Gastrocnemius medialis (tissue), 4 donors: Measurements from ENCODE around the gene ZNF221. TPM values are rescaled to one million over a fixed set of nuclear protein-coding genes. Genes with fewer than 3 reads are reported as not detected.

Source experiments
- ATAC-seq, 2 donors: fragments of 150-250 bp; one replicate each; pipeline ENCODE4 v1.9.1; 2016
- DNase-seq, 2 donors: peaks; one replicate each; pipeline ENCODE4 v3.0.0-alpha.2; 2019
- H3K27ac ChIP-seq, 4 donors: fragments of 200-600 bp; sonication (generic); 1 replicate in 1 of 4; 2 replicates in 3 of 4; pipeline ENCODE4 v1.5.1; 2016 to 2018; ENCODE audit warnings: mild to moderate bottlenecking in 2 of 4, moderate library complexity in 1 of 4
- H3K27me3 ChIP-seq, 3 donors: fragments of 200-600 bp; sonication (generic) in 2 of 3; 1 replicate in 1 of 3; 2 replicates in 2 of 3; pipeline versions ENCODE4 v1.5.1 to v1.6.0; 2016 to 2019; ENCODE audit warnings: mild to moderate bottlenecking in 1 of 3, moderate library complexity in 1 of 3
- H3K36me3 ChIP-seq, 2 donors: fragments of 200-600 bp; sonication (generic) in 1 of 2; one replicate each; pipeline ENCODE4 v1.5.1; 2017 to 2018
- H3K4me1 ChIP-seq, 2 donors: fragments of 200-600 bp; sonication (generic) in 1 of 2; one replicate each; pipeline ENCODE4 v1.5.1; 2016 to 2017; ENCODE audit warnings: mild to moderate bottlenecking in 2 of 2
- H3K4me3 ChIP-seq, 4 donors: fragments of 200-600 bp; sonication (generic) in 3 of 4; 1 replicate in 1 of 4; 2 replicates in 3 of 4; pipeline ENCODE4 v1.5.1; 2016 to 2019; ENCODE audit warnings: mild to moderate bottlenecking in 2 of 4
- H3K9me3 ChIP-seq, 3 donors: fragments of 200-600 bp; sonication (generic) in 2 of 3; 1 replicate in 1 of 3; 2 replicates in 2 of 3; pipeline ENCODE4 v1.5.1; 2016 to 2019
- POLR2A ChIP-seq, 2 donors: fragments of 450-650 bp; IDR thresholded peaks; one replicate each; pipeline ENCODE4 v1.6.1; 2017; ENCODE audit warnings: antibody characterized with exemption in 2 of 2, mild to moderate bottlenecking in 2 of 2, moderate library complexity in 2 of 2
- in situ Hi-C, 4 donors: fragments of 200-750 bp; cut with MboI; loops; one replicate each; pipeline versions ENCODE4 v1.15.0 to v1.8.0; 2017; ENCODE audit warnings: low sequenced_read_pairs in 4 of 4
- intact Hi-C: fragments of 100-400 bp; cut with DNase I; formaldehyde crosslinking; loops from one replicate; pipeline ENCODE4 v1.15.1; 2023; ENCODE audit warnings: low total_unique reads
- total RNA-seq, 4 donors: library from RNA; depleted of rRNA; stranded (reverse); fragments of >200 nt; gene quantifications; one replicate each; pipeline versions ENCODE4 v1.1.0 to v1.2.3, GENCODE V29; 2016
- TF ChIP-seq, protein P1 (sequence below), 5 experiments: fragments of 450-650 bp in 3 of 5; fragments of 200-600 bp in 2 of 5; sonication (generic) in 2 of 5; IDR thresholded peaks in 4 of 5; conservative IDR thresholded peaks in 1 of 5; 1 replicate in 4 of 5; 2 replicates in 1 of 5; pipeline ENCODE4 v1.5.1; 2016 to 2019; ENCODE audit warnings: antibody characterized with exemption in 5 of 5, mild to moderate bottlenecking in 3 of 5, moderate library complexity in 3 of 5

The ZNF221 gene
- total RNA-seq, 4 donors from 2014 or later: 0.76 to 15.3 (median 0.96) TPM

DNA sequence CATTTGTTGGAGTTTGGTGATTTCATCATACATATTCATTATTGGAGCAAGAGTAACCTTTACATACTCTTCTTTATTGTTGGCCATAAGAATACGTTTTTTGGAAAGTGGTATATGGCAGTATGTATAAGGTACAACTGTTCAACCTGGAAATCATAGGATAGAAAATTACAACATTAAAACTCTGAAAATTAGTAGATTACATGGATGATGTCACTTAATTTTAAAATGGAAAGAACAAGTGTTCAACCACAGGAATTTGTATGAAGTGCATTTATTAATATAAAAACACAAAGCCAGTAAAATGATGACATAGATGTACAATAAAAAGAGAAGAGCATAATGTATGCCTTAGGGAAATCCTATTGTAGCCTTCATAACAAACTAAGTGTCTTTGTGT, 25.7 kb downstream of the ZNF221 start:
- H3K27me3 ChIP-seq: no peaks in the 10 kb centered on the region
- intact Hi-C loops: no loop called here
- no peak for TF ChIP-seq POLR2A (IDR thresholded peaks at IDR 0.05)
- in situ Hi-C loops: no loop called here
- peaks cover 0 to 47% (median 8%) of the 10 kb centered on the region in 3 donors for H3K9me3 ChIP-seq
- no peak overlapping the region for H3K4me3 ChIP-seq
- H3K4me1 ChIP-seq: no peaks in the 10 kb centered on the region
- no peak for DNase-seq
- H3K27ac ChIP-seq: no peak overlapping the region
- no peak for ATAC-seq
- H3K36me3 ChIP-seq: peaks cover 0 to 3% of the 10 kb centered on the region in 2 donors

DNA sequence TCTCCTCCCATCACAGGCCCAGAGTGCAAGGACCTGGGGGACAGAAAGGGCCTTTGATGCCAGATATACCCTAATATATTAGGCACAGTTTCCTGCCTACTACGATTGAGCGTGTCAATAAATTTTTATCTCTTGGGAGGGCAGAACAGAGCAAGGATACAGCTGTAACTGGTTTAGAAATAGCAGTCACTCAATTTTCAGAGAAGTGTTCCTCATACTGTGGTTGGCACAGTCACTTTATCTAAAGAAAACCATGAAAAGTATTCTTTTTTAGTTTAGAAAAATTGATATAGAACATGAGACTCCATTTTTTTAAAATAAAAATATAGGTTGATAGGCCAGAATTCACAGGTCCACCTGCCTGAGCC, 32.5 kb downstream of the ZNF221 start:
- intact Hi-C loops: loop anchor here (5.0 kb wide), 2 partner anchors 69 to 224 kb away; partner anchors contain the start of gene ZNF223
- ATAC-seq (no peak), DNase-seq (no peak)
- in situ Hi-C loops: no loop called here
- H3K9me3 ChIP-seq: peaks cover 0 to 23% (median 0%) of the 10 kb centered on the region in 3 donors
- peaks cover 0 to 23% of the 10 kb centered on the region in 2 donors for H3K36me3 ChIP-seq
- H3K4me1 ChIP-seq: peaks cover 0 to 5% of the 10 kb centered on the region in 2 donors
- no peaks in the 10 kb centered on the region for H3K27me3 ChIP-seq
- H3K4me3 ChIP-seq: peak overlapping the region; percentile 63 to 85 (median 76)
- H3K27ac ChIP-seq: peak overlapping the region; percentile 77 to 83 (median 80)
- TF ChIP-seq, protein P1, sequence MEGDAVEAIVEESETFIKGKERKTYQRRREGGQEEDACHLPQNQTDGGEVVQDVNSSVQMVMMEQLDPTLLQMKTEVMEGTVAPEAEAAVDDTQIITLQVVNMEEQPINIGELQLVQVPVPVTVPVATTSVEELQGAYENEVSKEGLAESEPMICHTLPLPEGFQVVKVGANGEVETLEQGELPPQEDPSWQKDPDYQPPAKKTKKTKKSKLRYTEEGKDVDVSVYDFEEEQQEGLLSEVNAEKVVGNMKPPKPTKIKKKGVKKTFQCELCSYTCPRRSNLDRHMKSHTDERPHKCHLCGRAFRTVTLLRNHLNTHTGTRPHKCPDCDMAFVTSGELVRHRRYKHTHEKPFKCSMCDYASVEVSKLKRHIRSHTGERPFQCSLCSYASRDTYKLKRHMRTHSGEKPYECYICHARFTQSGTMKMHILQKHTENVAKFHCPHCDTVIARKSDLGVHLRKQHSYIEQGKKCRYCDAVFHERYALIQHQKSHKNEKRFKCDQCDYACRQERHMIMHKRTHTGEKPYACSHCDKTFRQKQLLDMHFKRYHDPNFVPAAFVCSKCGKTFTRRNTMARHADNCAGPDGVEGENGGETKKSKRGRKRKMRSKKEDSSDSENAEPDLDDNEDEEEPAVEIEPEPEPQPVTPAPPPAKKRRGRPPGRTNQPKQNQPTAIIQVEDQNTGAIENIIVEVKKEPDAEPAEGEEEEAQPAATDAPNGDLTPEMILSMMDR (IDR thresholded peaks at IDR 0.05 in 4 of 5, conservative IDR thresholded peaks at IDR 0.05 in 1 of 5): no peak
- TF ChIP-seq POLR2A (IDR thresholded peaks at IDR 0.05): no peak

DNA sequence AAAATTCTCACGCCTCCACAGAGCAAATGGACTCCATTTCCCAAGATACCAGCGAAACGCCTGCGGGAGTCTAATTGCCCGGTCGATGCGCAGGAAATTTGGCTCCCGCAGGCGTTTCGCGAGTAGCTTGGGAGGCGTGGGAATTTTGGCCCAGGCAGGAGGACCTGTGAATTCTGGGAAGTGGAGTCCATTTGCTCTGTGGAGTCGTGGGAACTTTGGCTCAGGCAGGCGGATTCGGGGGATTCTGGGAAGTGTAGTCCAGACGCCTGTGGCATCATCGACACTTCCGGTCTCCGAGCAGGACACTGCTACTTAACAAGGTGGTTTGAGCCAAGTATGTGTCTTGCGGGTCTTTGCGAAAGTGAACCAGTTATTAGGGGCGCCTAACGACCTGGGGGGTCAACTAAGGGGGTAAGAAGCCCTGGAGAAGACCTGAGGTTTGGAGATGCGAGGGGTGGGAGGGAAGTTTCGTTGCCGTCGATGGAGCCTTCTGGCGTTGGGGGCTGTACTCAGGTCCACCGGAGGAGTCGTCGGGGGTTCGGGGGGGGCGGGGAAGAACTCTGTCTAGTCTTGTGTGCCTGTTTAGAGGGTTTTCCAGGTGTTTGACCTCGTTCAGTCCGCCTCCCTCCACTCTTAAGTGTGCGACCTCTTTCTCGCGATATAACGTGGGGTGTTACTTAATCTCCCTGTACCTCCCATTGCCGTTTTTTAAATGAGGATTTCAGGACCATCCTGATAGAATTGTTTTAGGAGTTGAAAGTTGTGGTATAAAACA, 33.1 kb downstream of the ZNF221 start, which contains the start of gene ZNF155:
Gene ZNF155, plus strand, starts transcription at position 277 of the 775 bp plus-strand sequence. CDS start 4,356 bp downstream, outside the sequence.
- H3K27ac ChIP-seq: peak within 1 kb of the TSS; percentile 77 to 83 (median 80)
- H3K9me3 ChIP-seq: peaks cover 0 to 21% (median 0%) of the 10 kb centered on the region in 3 donors
- H3K27me3 ChIP-seq: no peaks in the 10 kb centered on the region
- peak within 1 kb of the TSS; percentile 63 to 85 (median 76) for H3K4me3 ChIP-seq
- intact Hi-C loops (loop anchor here (1.0 to 5.0 kb wide), 10 partner anchors 18 to 372 kb away; partner anchors contain the start of genes ZNF112, ZNF221, ZNF222 and ZNF223), in situ Hi-C loops (no loop called here)
- H3K36me3 ChIP-seq: peaks cover 0 to 29% of the 10 kb centered on the region in 2 donors
- ATAC-seq: peak; percentile 100
- peaks cover 0 to 5% of the 10 kb centered on the region in 2 donors for H3K4me1 ChIP-seq
- DNase-seq: peak; percentile 90 to 94
- TF ChIP-seq, protein P1 (IDR thresholded peaks at IDR 0.05 in 4 of 5, conservative IDR thresholded peaks at IDR 0.05 in 1 of 5): no peak
- TF ChIP-seq POLR2A (IDR thresholded peaks at IDR 0.05): no peak

DNA sequence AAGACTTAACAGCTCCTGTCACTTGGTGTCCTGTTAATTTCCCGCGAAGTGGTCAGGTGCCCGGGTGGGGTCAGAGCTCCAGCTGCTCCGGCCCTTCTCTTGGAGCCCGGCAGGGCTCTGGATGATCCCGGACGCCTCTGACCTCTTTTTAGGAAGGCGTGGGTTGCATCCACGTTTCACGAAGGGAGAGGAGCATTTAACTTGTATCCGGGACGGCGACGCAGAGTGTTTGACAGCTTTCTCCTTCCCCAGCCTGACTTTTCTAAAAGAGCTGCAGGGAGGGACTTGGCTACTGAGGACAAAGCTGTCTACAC, 33.6 kb downstream of the ZNF221 start:
- H3K27ac ChIP-seq: peak overlapping the region; percentile 77 to 83 (median 80)
- DNase-seq (no peak), ATAC-seq (peak; percentile 7 to 12)
- TF ChIP-seq POLR2A (IDR thresholded peaks at IDR 0.05): no peak
- TF ChIP-seq, protein P1 (IDR thresholded peaks at IDR 0.05 in 4 of 5, conservative IDR thresholded peaks at IDR 0.05 in 1 of 5): no peak
- intact Hi-C loops: loop anchor here (1.0 to 5.0 kb wide), 10 partner anchors 18 to 372 kb away; partner anchors contain the start of genes ZNF112, ZNF221, ZNF222 and ZNF223
- H3K4me3 ChIP-seq: peak overlapping the region; percentile 63 to 85 (median 76)
- H3K9me3 ChIP-seq: peaks cover 0 to 15% (median 0%) of the 10 kb centered on the region in 3 donors
- peaks cover 2 to 32% of the 10 kb centered on the region in 2 donors for H3K36me3 ChIP-seq
- no peaks in the 10 kb centered on the region for H3K27me3 ChIP-seq
- in situ Hi-C loops: no loop called here
- H3K4me1 ChIP-seq: peaks cover 0 to 5% of the 10 kb centered on the region in 2 donors

DNA sequence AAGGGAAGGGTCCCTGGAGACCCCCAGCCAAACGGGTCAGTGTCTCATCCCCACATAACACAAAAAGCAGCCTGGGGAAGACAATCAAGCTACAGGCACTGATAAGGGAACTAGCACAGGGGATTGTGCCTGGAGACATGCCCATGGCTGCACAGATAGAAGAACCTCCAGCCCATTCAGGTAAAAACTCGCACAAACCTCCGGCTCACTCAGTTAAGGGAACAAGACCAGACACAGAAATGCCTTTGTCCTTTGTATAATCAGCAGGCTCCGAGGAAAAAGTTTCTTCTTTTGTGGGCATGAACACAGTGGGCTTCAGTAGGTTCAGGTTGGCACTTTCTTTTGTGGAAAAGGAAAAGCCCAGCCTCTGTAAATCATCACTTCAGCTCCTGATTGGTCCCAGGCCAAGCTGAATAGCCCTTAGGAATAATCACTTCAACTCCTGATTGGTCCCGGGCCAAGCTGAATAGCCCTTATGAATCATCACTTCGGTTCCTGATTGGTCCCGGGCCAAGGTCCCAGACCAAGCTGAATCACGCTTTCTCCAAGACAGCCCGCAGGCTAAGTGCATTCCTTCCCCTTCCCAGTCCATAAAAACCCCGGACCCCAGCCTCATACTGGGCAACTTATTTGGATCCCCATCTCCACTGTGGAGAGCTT, 46.7 kb downstream of the ZNF221 start:
- no peak for TF ChIP-seq POLR2A (IDR thresholded peaks at IDR 0.05)
- TF ChIP-seq, protein P1 (IDR thresholded peaks at IDR 0.05 in 4 of 5, conservative IDR thresholded peaks at IDR 0.05 in 1 of 5): no peak
- DNase-seq (no peak), ATAC-seq (no peak)
- H3K4me3 ChIP-seq: no peak overlapping the region
- intact Hi-C loops (no loop called here), in situ Hi-C loops (no loop called here)
- peaks cover 6 to 7% of the 10 kb centered on the region in 2 donors for H3K4me1 ChIP-seq
- no peak overlapping the region for H3K27ac ChIP-seq
- H3K9me3 ChIP-seq: peaks cover 0 to 11% (median 4%) of the 10 kb centered on the region in 3 donors
- H3K27me3 ChIP-seq: no peaks in the 10 kb centered on the region
- H3K36me3 ChIP-seq: peaks cover 14 to 47% of the 10 kb centered on the region in 2 donors
